ENCODE data around the gene DMD. TPM values are rescaled to one million over a fixed set of nuclear protein-coding genes. Genes with fewer than 3 reads are reported as not detected.

Gene DMD
- polyA plus RNA-seq, 3 donors = 0.23 TPM; not detected in 2

- no peaks in the 10 kb centered on the region for H3K79me2 ChIP-seq (ENCODE audit: insufficient read depth, low read length)
- H3K4me1 ChIP-seq (ENCODE audit: control insufficient read depth in 1 of 2, insufficient read depth in 2 of 2, low read length in 2 of 2) = no peaks in the 10 kb centered on the region
- H3K4me2 ChIP-seq (replicated peaks; ENCODE audit: extremely low read depth, low read length, poor library complexity, severe bottlenecking) = no peak overlapping the region
- no peak overlapping the region for H3K4me3 Mint-ChIP-seq
- WGBS (ENCODE audit: insufficient coverage) = 94% methylated on average over 2 of the region's 7 CpGs
- peaks cover 0 to 3% (median 0%) of the 10 kb centered on the region in 7 donors for H3K9me3 Mint-ChIP-seq
- H3K36me3 ChIP-seq (replicated peaks in 1 of 2; ENCODE audit: control insufficient read depth in 1 of 2, insufficient read depth in 2 of 2, low read length in 2 of 2) = no peaks in the 10 kb centered on the region
- no peak overlapping the region for H3K27ac ChIP-seq (ENCODE audit: low read depth in 1 of 2, low read length in 2 of 2)
- no peaks in the 10 kb centered on the region for H3K9me3 ChIP-seq (replicated peaks in 1 of 2; ENCODE audit: control insufficient read depth in 1 of 2, insufficient read depth in 1 of 2, low read length in 2 of 2)
- no peak overlapping the region for H3K27ac Mint-ChIP-seq
- TF ChIP-seq, protein P1, sequence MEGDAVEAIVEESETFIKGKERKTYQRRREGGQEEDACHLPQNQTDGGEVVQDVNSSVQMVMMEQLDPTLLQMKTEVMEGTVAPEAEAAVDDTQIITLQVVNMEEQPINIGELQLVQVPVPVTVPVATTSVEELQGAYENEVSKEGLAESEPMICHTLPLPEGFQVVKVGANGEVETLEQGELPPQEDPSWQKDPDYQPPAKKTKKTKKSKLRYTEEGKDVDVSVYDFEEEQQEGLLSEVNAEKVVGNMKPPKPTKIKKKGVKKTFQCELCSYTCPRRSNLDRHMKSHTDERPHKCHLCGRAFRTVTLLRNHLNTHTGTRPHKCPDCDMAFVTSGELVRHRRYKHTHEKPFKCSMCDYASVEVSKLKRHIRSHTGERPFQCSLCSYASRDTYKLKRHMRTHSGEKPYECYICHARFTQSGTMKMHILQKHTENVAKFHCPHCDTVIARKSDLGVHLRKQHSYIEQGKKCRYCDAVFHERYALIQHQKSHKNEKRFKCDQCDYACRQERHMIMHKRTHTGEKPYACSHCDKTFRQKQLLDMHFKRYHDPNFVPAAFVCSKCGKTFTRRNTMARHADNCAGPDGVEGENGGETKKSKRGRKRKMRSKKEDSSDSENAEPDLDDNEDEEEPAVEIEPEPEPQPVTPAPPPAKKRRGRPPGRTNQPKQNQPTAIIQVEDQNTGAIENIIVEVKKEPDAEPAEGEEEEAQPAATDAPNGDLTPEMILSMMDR (IDR thresholded peaks at IDR 0.05) = no peak
- no peaks in the 10 kb centered on the region for H3K36me3 Mint-ChIP-seq
- H4K20me1 ChIP-seq (ENCODE audit: insufficient read depth, low read length) = no peaks in the 10 kb centered on the region
- intact Hi-C loops (cut with micrococcal nuclease) = no loop called here
- no peak overlapping the region for H2AFZ ChIP-seq (ENCODE audit: insufficient read depth, low read depth, low read length, poor library complexity, severe bottlenecking)
- no peaks in the 10 kb centered on the region for H3K27me3 ChIP-seq (ENCODE audit: control insufficient read depth in 2 of 2, insufficient read depth in 2 of 2, low read length in 2 of 2)
- no peak overlapping the region for H3K9ac ChIP-seq (ENCODE audit: insufficient read depth, low read length, poor library complexity, severe bottlenecking)
- H3K4me1 Mint-ChIP-seq = no peaks in the 10 kb centered on the region
- H3K4me3 ChIP-seq (replicated peaks in 1 of 3; ENCODE audit: low read depth in 2 of 3, low read length in 3 of 3) = no peak overlapping the region
- DNase-seq = no peak
- H3K27me3 Mint-ChIP-seq (ENCODE audit: low read depth in 3 of 3) = peaks cover 0 to 2% (median 0%) of the 10 kb centered on the region in 3 donors
Measured at GRCh38 chrX:31894152-31894551, 1317.2 kb downstream of the DMD start.

DNA sequence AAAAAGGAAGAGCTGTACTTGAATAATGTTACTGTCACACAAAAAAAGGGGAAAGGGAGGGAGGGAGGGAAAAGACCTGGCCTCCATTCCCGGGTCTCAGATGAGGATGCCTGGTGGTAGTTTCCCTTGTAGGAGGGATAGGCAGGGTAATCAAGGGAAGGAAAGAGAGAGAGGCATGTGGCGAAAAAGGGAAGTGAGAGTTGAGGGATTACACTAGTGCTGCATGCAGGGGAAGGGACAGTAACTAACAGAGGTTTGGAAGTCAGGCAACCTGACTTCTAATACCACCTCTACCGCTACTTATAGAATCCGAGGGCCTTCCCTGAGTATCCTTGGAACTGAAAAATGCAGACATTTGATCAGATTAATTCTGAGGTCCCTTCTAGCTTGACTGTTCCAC lies 1317.8 kb downstream of the DMD start:
- Mint-ChIP-seq H3K4me1 (no peaks in the 10 kb centered on the region), H3K36me3 (no peaks in the 10 kb centered on the region), H3K9me3 (peaks cover 0 to 3% (median 0%) of the 10 kb centered on the region in 7 donors), H3K27me3 (ENCODE audit: low read depth in 3 of 3) (peaks cover 0 to 2% (median 0%) of the 10 kb centered on the region in 3 donors), H3K4me3 (no peak overlapping the region), H3K27ac (no peak overlapping the region)
- no peak overlapping the region for H3K4me2 ChIP-seq (replicated peaks; ENCODE audit: extremely low read depth, low read length, poor library complexity, severe bottlenecking)
- no peaks in the 10 kb centered on the region for H3K9me3 ChIP-seq (replicated peaks in 1 of 2; ENCODE audit: control insufficient read depth in 1 of 2, insufficient read depth in 1 of 2, low read length in 2 of 2)
- no peaks in the 10 kb centered on the region for H4K20me1 ChIP-seq (ENCODE audit: insufficient read depth, low read length)
- H3K9ac ChIP-seq (ENCODE audit: insufficient read depth, low read length, poor library complexity, severe bottlenecking) = no peak overlapping the region
- TF ChIP-seq, protein P1 (IDR thresholded peaks at IDR 0.05) = no peak
- no peaks in the 10 kb centered on the region for H3K27me3 ChIP-seq (ENCODE audit: control insufficient read depth in 2 of 2, insufficient read depth in 2 of 2, low read length in 2 of 2)
- no peak overlapping the region for H3K27ac ChIP-seq (ENCODE audit: low read depth in 1 of 2, low read length in 2 of 2)
- no peaks in the 10 kb centered on the region for H3K79me2 ChIP-seq (ENCODE audit: insufficient read depth, low read length)
- intact Hi-C loops (cut with micrococcal nuclease) = no loop called here
- WGBS (ENCODE audit: insufficient coverage) = no CpG with 5 or more reads among the region's 4 CpGs
- no peak for DNase-seq
- H3K36me3 ChIP-seq (replicated peaks in 1 of 2; ENCODE audit: control insufficient read depth in 1 of 2, insufficient read depth in 2 of 2, low read length in 2 of 2) = no peaks in the 10 kb centered on the region
- H2AFZ ChIP-seq (ENCODE audit: insufficient read depth, low read depth, low read length, poor library complexity, severe bottlenecking) = no peak overlapping the region
- H3K4me1 ChIP-seq (ENCODE audit: control insufficient read depth in 1 of 2, insufficient read depth in 2 of 2, low read length in 2 of 2) = no peaks in the 10 kb centered on the region
- H3K4me3 ChIP-seq (replicated peaks in 1 of 3; ENCODE audit: low read depth in 2 of 3, low read length in 3 of 3) = no peak overlapping the region

All from CD14-positive monocyte (primary cell).